Endothelial cell of umbilical vein (primary cell): ENCODE results near the gene SLC39A11. TPM values are rescaled to one million over a fixed set of nuclear protein-coding genes. Genes with fewer than 3 reads are reported as not detected.

ENCODE experiments used
- BruUV-seq: library from RNA; stranded (reverse); fragments of 400-500 nt; replicated peaks from 2 replicates; lab custom pipeline; 2021; lab: Mats Ljungman, UMichigan
- CTCF ChIA-PET: fragments of 300-600, 350-600 bp; sonication (Branson Sonifier 250); formaldehyde crosslinking; loops from one replicate; lab custom pipeline; 2021; ENCODE audit warnings: antibody characterized with exemption, inconsistent platforms; lab: Charles Lee
- POLR2A ChIA-PET: fragments of 300-600, 350-600 bp; sonication (Branson Sonifier 250); formaldehyde crosslinking; loops from one replicate; lab custom pipeline; 2021; ENCODE audit warnings: antibody characterized with exemption, inconsistent platforms; lab: Charles Lee
- DNase-seq: peaks from one replicate; pipeline ENCODE4 v3.0.0-alpha.2; 2011; ENCODE audit warnings: low read depth, low spot score
- FAIRE-seq: peaks from 2 replicates; lab custom pipeline; 2011; peaks lifted over from hg19 to GRCh38; lab: Jason Lieb, UNC
- H2AFZ ChIP-seq: 2 replicates; pipeline ENCODE4 v1.6.0; 2012; ENCODE audit warnings: low read depth, low read length, control low read depth, inconsistent platforms
- H3K27ac ChIP-seq: 2 replicates; pipeline ENCODE4 v1.5.1; 2011; ENCODE audit warnings: low read depth, mild to moderate bottlenecking, control low read depth, low read length, moderate library complexity; ENCODE audit not compliant: insufficient read depth
- H3K27me3 ChIP-seq, 2 experiments: 2 replicates each; pipeline versions ENCODE4 v1.6.0 to v1.6.1; 2011; ENCODE audit warnings: low read length in 2 of 2, mixed read lengths in 1 of 2; ENCODE audit not compliant: control insufficient read depth in 2 of 2, insufficient read depth in 2 of 2
- H3K36me3 ChIP-seq, 2 experiments: 2 replicates in 1 of 2; 3 replicates in 1 of 2; pipeline ENCODE4 v1.5.1; 2011; ENCODE audit warnings: low read length in 2 of 2, mild to moderate bottlenecking in 1 of 2, moderate library complexity in 1 of 2; ENCODE audit not compliant: control insufficient read depth in 2 of 2, insufficient read depth in 2 of 2; ENCODE audit errors: extremely low read depth in 1 of 2
- H3K4me1 ChIP-seq: 3 replicates; pipeline ENCODE4 v1.5.1; 2011; ENCODE audit warnings: mild to moderate bottlenecking, low read length; ENCODE audit not compliant: control insufficient read depth, insufficient read depth; ENCODE audit errors: extremely low read depth
- H3K4me2 ChIP-seq: 2 replicates; pipeline ENCODE4 v1.6.1; 2011; ENCODE audit warnings: low read length, control low read depth, mixed read lengths; ENCODE audit not compliant: insufficient read depth
- H3K4me3 ChIP-seq, 3 experiments: fragments of 200-600 bp in 1 of 3; sonication (generic), shearing (Covaris generic) in 1 of 3; replicated peaks in 1 of 3; 2 replicates each; pipeline ENCODE4 v1.5.1; 2011 to 2016; ENCODE audit warnings: control low read depth in 3 of 3, low read length in 3 of 3, mild to moderate bottlenecking in 2 of 3, inconsistent platforms in 1 of 3, low read depth in 1 of 3, moderate library complexity in 1 of 3; ENCODE audit not compliant: insufficient read depth in 1 of 3
- H3K79me2 ChIP-seq: 2 replicates; pipeline ENCODE4 v1.6.0; 2012; ENCODE audit warnings: low read length, inconsistent platforms; ENCODE audit not compliant: control insufficient read depth, insufficient read depth
- H3K9ac ChIP-seq: replicated peaks from 2 replicates; pipeline ENCODE3; 2011; ENCODE audit warnings: low read length, control low read depth; ENCODE audit not compliant: insufficient read depth; ENCODE audit errors: extremely low read depth
- H3K9me1 ChIP-seq: replicated peaks from 3 replicates; pipeline ENCODE4 v1.6.0; 2011; ENCODE audit warnings: mild to moderate bottlenecking, low read length; ENCODE audit not compliant: control insufficient read depth, insufficient read depth; ENCODE audit errors: extremely low read depth
- H3K9me3 ChIP-seq: replicated peaks from 2 replicates; pipeline ENCODE4 v1.5.1; 2012; ENCODE audit warnings: low read length, inconsistent platforms; ENCODE audit not compliant: control insufficient read depth, insufficient read depth
- H4K20me1 ChIP-seq: replicated peaks from 2 replicates; pipeline ENCODE3; 2011; ENCODE audit warnings: mild to moderate bottlenecking, low read length; ENCODE audit not compliant: control insufficient read depth, insufficient read depth; ENCODE audit errors: extremely low read depth
- EZH2 ChIP-seq: IDR thresholded peaks from 2 replicates; pipeline ENCODE4 v1.6.1; 2012; ENCODE audit warnings: borderline replicate concordance, low read depth, mild to moderate bottlenecking, moderate library complexity, low read length, inconsistent platforms; ENCODE audit not compliant: severe bottlenecking
- FOS ChIP-seq: IDR thresholded peaks from 2 replicates; pipeline ENCODE4 v1.6.1; 2011; ENCODE audit warnings: mild to moderate bottlenecking, low read length, moderate library complexity, borderline replicate concordance; ENCODE audit not compliant: insufficient read depth
- GATA2 ChIP-seq: IDR thresholded peaks from 2 replicates; pipeline ENCODE4 v1.7.0; 2011; ENCODE audit warnings: low read depth, mild to moderate bottlenecking, moderate library complexity, mixed read lengths, low read length; ENCODE audit not compliant: insufficient read length, insufficient read depth
- JUN ChIP-seq: IDR thresholded peaks from 2 replicates; pipeline ENCODE4 v1.6.1; 2011; ENCODE audit warnings: borderline replicate concordance, low read depth; ENCODE audit not compliant: insufficient read length, insufficient read depth
- MYC ChIP-seq: IDR thresholded peaks from one replicate; pipeline ENCODE4 v1.6.1; 2011; ENCODE audit warnings: mild to moderate bottlenecking, low read depth, low read length
- POLR2A ChIP-seq: IDR thresholded peaks from 2 replicates; pipeline ENCODE4 v1.6.1; 2012; ENCODE audit warnings: low read depth, mild to moderate bottlenecking, control low read depth, low read length
- POLR2AphosphoS5 ChIP-seq: IDR thresholded peaks from 2 replicates; pipeline ENCODE4 v1.6.1; 2012; ENCODE audit warnings: low read depth, mild to moderate bottlenecking, control low read depth, low read length, moderate library complexity; ENCODE audit not compliant: insufficient read depth
- dilution Hi-C: fragments of 300-500 bp; cut with MboI; formaldehyde crosslinking; loops from one replicate; pipeline ENCODE4 v1.15.0; 2019; ENCODE audit warnings: low sequenced_read_pairs; ENCODE audit not compliant: extremely low pct_ligation_motif_present
- intact Hi-C: fragments of 100-400 bp; cut with micrococcal nuclease; formaldehyde crosslinking; loops from one replicate; pipeline ENCODE4 v1.10.0; 2022
- polyA plus RNA-seq, 4 experiments: library from polyadenylated mRNA; depleted of rRNA in 3 of 4; stranded (reverse) in 3 of 4; unstranded in 1 of 4; fragments of >200 nt; gene quantifications; 2 replicates each; pipeline versions ENCODE4 v1.2.1 to v1.2.3, GENCODE V29; 2011 to 2012; ENCODE audit warnings: missing spikeins in 1 of 4
- total RNA-seq: library from RNA; stranded (reverse); gene quantifications from 2 replicates; pipeline ENCODE4 v1.2.3, GENCODE V29; 2021
- TF ChIP-seq, protein P1 (sequence below), 2 donors: IDR thresholded peaks; 1 replicate in 1 of 2; 2 replicates in 1 of 2; pipeline ENCODE4 v1.5.1; 2011; ENCODE audit warnings: low read length in 2 of 2, mild to moderate bottlenecking in 2 of 2, moderate library complexity in 2 of 2, control low read depth in 1 of 2, inconsistent platforms in 1 of 2, low read depth in 1 of 2; ENCODE audit not compliant: insufficient read depth in 1 of 2; ENCODE audit errors: extremely low read depth in 1 of 2
- TF ChIP-seq, protein P2 (sequence below): IDR thresholded peaks from 2 replicates; pipeline ENCODE4 v1.6.1; 2011; ENCODE audit not compliant: insufficient read depth, insufficient read length

The SLC39A11 gene
- total and polyA plus RNA-seq, 2 donors (not counting 3 experiments of a cell fraction or from before 2014, with no cell fraction given), result 8.1 to 11.9 TPM

DNA sequence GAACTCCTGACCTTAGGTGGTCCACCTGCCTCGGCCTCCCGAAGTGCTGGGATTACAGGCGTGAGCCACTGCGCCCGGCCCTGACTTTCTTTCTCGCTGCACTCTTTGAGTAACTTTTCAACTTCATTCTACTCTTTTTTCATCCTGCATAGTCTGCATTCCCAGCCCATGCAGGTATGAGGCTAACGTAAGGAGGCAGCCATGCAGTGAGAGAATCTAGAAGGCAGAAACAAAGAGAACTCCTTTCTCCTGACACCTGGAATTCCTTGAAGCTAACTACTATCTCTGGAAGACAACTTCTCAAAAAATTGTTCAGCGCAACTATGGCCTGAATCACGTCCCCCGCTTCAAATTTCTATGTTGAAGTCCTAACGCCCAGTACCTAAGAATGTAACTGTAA is 152.0 kb downstream of the SLC39A11 start:
- H2AFZ ChIP-seq, result no peak overlapping the region
- ChIA-PET CTCF (no interaction called here), POLR2A (no interaction called here)
- H3K4me3 ChIP-seq, result no peak overlapping the region
- H3K9me1 ChIP-seq, result no peaks in the 10 kb centered on the region
- no peak for DNase-seq
- no TSS peak for BruUV-seq
- TF ChIP-seq, protein P1, sequence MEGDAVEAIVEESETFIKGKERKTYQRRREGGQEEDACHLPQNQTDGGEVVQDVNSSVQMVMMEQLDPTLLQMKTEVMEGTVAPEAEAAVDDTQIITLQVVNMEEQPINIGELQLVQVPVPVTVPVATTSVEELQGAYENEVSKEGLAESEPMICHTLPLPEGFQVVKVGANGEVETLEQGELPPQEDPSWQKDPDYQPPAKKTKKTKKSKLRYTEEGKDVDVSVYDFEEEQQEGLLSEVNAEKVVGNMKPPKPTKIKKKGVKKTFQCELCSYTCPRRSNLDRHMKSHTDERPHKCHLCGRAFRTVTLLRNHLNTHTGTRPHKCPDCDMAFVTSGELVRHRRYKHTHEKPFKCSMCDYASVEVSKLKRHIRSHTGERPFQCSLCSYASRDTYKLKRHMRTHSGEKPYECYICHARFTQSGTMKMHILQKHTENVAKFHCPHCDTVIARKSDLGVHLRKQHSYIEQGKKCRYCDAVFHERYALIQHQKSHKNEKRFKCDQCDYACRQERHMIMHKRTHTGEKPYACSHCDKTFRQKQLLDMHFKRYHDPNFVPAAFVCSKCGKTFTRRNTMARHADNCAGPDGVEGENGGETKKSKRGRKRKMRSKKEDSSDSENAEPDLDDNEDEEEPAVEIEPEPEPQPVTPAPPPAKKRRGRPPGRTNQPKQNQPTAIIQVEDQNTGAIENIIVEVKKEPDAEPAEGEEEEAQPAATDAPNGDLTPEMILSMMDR (IDR thresholded peaks at IDR 0.05; ENCODE audit: extremely low read depth in 1 of 2, insufficient read depth in 1 of 2, low read depth in 1 of 2, low read length in 2 of 2), result no peak
- TF ChIP-seq GATA2, result no peak
- no peak for TF ChIP-seq POLR2A
- TF ChIP-seq JUN, result no peak
- TF ChIP-seq, protein P2, sequence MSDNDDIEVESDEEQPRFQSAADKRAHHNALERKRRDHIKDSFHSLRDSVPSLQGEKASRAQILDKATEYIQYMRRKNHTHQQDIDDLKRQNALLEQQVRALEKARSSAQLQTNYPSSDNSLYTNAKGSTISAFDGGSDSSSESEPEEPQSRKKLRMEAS, result no peak
- no peak for TF ChIP-seq POLR2AphosphoS5
- no peak for TF ChIP-seq EZH2
- no peak for TF ChIP-seq FOS
- no peak for TF ChIP-seq MYC
- no peaks in the 10 kb centered on the region for H3K9me3 ChIP-seq
- no peaks in the 10 kb centered on the region for H3K36me3 ChIP-seq
- no peaks in the 10 kb centered on the region for H3K27me3 ChIP-seq
- no peaks in the 10 kb centered on the region for H3K79me2 ChIP-seq
- H4K20me1 ChIP-seq, result no peaks in the 10 kb centered on the region
- no peak overlapping the region for H3K4me2 ChIP-seq
- H3K27ac ChIP-seq, result no peak overlapping the region
- dilution Hi-C loops (no loop called here), intact Hi-C loops (no loop called here)
- no peak overlapping the region for H3K9ac ChIP-seq
- no peaks in the 10 kb centered on the region for H3K4me1 ChIP-seq
- FAIRE-seq, result no peak
